OCI-LY1 (cell line): ENCODE results near the gene FCN3.

Experiments used
- H2AFZ ChIP-seq: fragments of 200-600 bp; sonication (generic), shearing (Covaris generic); 2 replicates; pipeline ENCODE4 v1.6.0; 2014; ENCODE audit warnings: antibody characterized with exemption, mild to moderate bottlenecking, low read length
- H3F3A ChIP-seq: fragments of 200-600 bp; sonication (generic), shearing (Covaris generic); 2 replicates; pipeline ENCODE4 v1.6.0; 2014; ENCODE audit warnings: mild to moderate bottlenecking, antibody characterized with exemption, low read length, moderate library complexity; ENCODE audit not compliant: insufficient read depth
- H3K27ac ChIP-seq: fragments of 200-600 bp; sonication (generic); 2 replicates; pipeline ENCODE4 v1.5.1; 2014; ENCODE audit warnings: low read length, mixed run types, mild to moderate bottlenecking, low read depth; ENCODE audit not compliant: poor library complexity, severe bottlenecking
- H3K27me3 ChIP-seq: fragments of 200-600 bp; sonication (generic); 2 replicates; pipeline ENCODE4 v1.6.0; 2014; ENCODE audit warnings: antibody characterized with exemption, mild to moderate bottlenecking, low read length, moderate library complexity; ENCODE audit not compliant: insufficient read depth
- H3K36me3 ChIP-seq: fragments of 200-600 bp; sonication (generic); 2 replicates; pipeline ENCODE4 v1.6.1; 2014; ENCODE audit warnings: mild to moderate bottlenecking, antibody characterized with exemption, low read length, moderate library complexity, mixed read lengths; ENCODE audit not compliant: insufficient read depth
- H3K4me1 ChIP-seq: fragments of 200-600 bp; sonication (generic); 2 replicates; pipeline ENCODE4 v1.5.1; 2014; ENCODE audit warnings: mild to moderate bottlenecking, low read length, moderate library complexity; ENCODE audit not compliant: insufficient read depth, severe bottlenecking
- H3K4me2 ChIP-seq: fragments of 200-600 bp; sonication (generic), shearing (Covaris generic); 2 replicates; pipeline ENCODE4 v1.6.1; 2014; ENCODE audit warnings: low read length
- H3K4me3 ChIP-seq: fragments of 200-600 bp; sonication (generic); 2 replicates; pipeline ENCODE4 v1.5.1; 2014; ENCODE audit warnings: low read length, low read depth, mild to moderate bottlenecking, mixed read lengths; ENCODE audit not compliant: poor library complexity, severe bottlenecking
- H3K79me2 ChIP-seq: fragments of 200-600 bp; shearing (Covaris generic); 2 replicates; pipeline ENCODE4 v1.6.1; 2016; ENCODE audit warnings: mixed run types, low read length, mixed read lengths; ENCODE audit not compliant: insufficient read depth
- H3K9ac ChIP-seq: fragments of 200-600 bp; sonication (generic), shearing (Covaris generic); 2 replicates; pipeline ENCODE4 v1.6.1; 2014; ENCODE audit warnings: mild to moderate bottlenecking, low read length, mixed read lengths
- H3K9me2 ChIP-seq: fragments of 200-600 bp; sonication (generic), shearing (Covaris generic); 2 replicates; pipeline ENCODE4 v1.6.1; 2014; ENCODE audit warnings: low read depth, mild to moderate bottlenecking, low read length, mixed read lengths
- H3K9me3 ChIP-seq: fragments of 200-600 bp; shearing (Covaris generic); 2 replicates; pipeline ENCODE4 v1.6.1; 2014; ENCODE audit warnings: low read length, mixed read lengths
- H4K20me1 ChIP-seq: fragments of 200-600 bp; sonication (generic), shearing (Covaris generic); 2 replicates; pipeline ENCODE4 v1.6.0; 2016; ENCODE audit warnings: mild to moderate bottlenecking, low read length; ENCODE audit not compliant: insufficient read depth
- CTCF ChIP-seq: fragments of 200-600 bp; sonication (generic), shearing (Covaris generic); IDR thresholded peaks from 2 replicates; pipeline ENCODE4 v1.5.1; 2017; ENCODE audit warnings: mild to moderate bottlenecking, antibody characterized with exemption, low read length, moderate library complexity, mixed read lengths
- EZH2 ChIP-seq: fragments of 200-600 bp; sonication (generic), shearing (Covaris generic); IDR thresholded peaks from 2 replicates; pipeline ENCODE4 v1.8.0; 2017; ENCODE audit warnings: borderline replicate concordance, mixed run types, mild to moderate bottlenecking, antibody characterized with exemption, low read length, moderate library complexity, mixed read lengths

Gene FCN3

GRCh38 chr1:27330786-27331185, 43.8 kb downstream of the FCN3 start:
- Histone ChIP-seq H3F3A (no peaks in the 10 kb centered on the region), H3K9ac (no peak overlapping the region), H3K27me3 (no peaks in the 10 kb centered on the region), H2AFZ (no peak overlapping the region), H3K9me3 (no peaks in the 10 kb centered on the region), H3K4me3 (no peak overlapping the region), H4K20me1 (no peaks in the 10 kb centered on the region), H3K27ac (no peak overlapping the region), H3K4me1 (peaks cover 22% of the 10 kb centered on the region), H3K36me3 (peaks cover 84% of the 10 kb centered on the region), H3K79me2 (peaks cover 36% of the 10 kb centered on the region), H3K4me2 (no peak overlapping the region), H3K9me2 (no peaks in the 10 kb centered on the region)
- no peak for TF ChIP-seq CTCF
- no peak for TF ChIP-seq EZH2

GRCh38 chr1:27327964-27328363, 46.7 kb downstream of the FCN3 start:
- Histone ChIP-seq H3K4me1 (peaks cover 31% of the 10 kb centered on the region), H4K20me1 (no peaks in the 10 kb centered on the region), H3K9ac (peak overlapping the region; percentile 34; the same call in 1 of the 2 replicates), H3K4me2 (peak overlapping the region; percentile 42; the same call in 1 of the 2 replicates), H3K9me3 (no peaks in the 10 kb centered on the region), H3K36me3 (peaks cover 73% of the 10 kb centered on the region), H3K27me3 (no peaks in the 10 kb centered on the region), H2AFZ (no peak overlapping the region), H3K27ac (no peak overlapping the region), H3K79me2 (peaks cover 54% of the 10 kb centered on the region), H3K4me3 (no peak overlapping the region), H3K9me2 (no peaks in the 10 kb centered on the region), H3F3A (no peaks in the 10 kb centered on the region)
- TF ChIP-seq CTCF (no peak), EZH2 (no peak)

- TF ChIP-seq CTCF (no peak), EZH2 (no peak)
- Histone ChIP-seq H3K4me3 (no peak overlapping the region), H3K79me2 (peaks cover 61% of the 10 kb centered on the region), H2AFZ (no peak overlapping the region), H3F3A (no peaks in the 10 kb centered on the region), H3K27ac (no peak overlapping the region), H3K27me3 (no peaks in the 10 kb centered on the region), H3K4me2 (no peak overlapping the region), H3K9ac (no peak overlapping the region), H3K36me3 (peaks cover 48% of the 10 kb centered on the region), H4K20me1 (no peaks in the 10 kb centered on the region), H3K9me2 (no peaks in the 10 kb centered on the region), H3K9me3 (no peaks in the 10 kb centered on the region), H3K4me1 (peaks cover 40% of the 10 kb centered on the region)
These were observed 49.3 kb downstream of the FCN3 start for GRCh38 chr1:27325286-27325685.
